ENCODE results near the gene CBY2.

DNA sequence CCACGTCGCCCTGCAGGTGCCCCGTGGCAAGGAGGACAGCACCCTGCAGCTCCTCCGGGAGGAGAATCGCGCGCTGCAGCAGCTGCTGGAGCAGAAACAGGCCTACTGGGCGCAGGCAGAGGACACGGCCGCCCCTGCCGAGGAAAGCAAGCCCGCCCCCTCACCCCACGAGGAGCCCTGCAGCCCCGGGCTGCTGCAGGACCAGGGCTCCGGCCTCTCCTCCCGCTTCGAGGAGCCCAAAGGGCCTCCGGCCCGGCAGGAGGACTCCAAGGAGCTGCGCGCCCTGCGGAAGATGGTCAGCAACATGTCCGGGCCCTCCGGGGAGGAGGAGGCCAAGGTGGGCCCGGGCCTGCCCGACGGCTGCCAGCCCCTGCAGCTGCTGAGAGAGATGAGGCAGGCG lies 11.6 kb downstream of the CBY2 start:
- TF ChIP-seq CTCF (IDR thresholded peaks at IDR 0.05) (no peak), POLR2A (IDR thresholded peaks at IDR 0.05) (no peak)

All from right lobe of liver (tissue), 4 donors.